Measurements from ENCODE around the gene PPP1R15A.

The PPP1R15A gene

DNA sequence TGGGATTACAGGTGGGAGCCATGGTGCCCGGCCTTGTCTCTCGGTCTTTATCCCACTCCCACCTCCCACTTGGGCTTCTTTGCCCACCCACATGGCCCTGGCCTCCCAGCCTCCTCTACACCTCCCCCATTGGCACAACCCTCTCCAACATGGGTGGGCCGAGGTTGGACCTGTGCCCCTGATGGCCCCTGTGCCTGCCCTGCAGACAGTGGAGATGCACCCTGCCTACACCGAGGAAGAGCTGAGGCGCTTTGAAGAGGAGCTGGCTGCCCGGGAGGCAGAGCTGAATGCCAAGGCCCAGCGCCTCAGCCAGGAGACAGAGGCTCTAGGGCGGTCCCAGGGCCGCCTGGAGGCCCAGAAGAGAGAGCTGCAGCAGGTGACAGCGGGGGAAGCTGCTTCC is 48.7 kb downstream of the PPP1R15A start:
- DNase-seq (ENCODE audit: low read depth), result no peak
- TF ChIP-seq, protein P1, sequence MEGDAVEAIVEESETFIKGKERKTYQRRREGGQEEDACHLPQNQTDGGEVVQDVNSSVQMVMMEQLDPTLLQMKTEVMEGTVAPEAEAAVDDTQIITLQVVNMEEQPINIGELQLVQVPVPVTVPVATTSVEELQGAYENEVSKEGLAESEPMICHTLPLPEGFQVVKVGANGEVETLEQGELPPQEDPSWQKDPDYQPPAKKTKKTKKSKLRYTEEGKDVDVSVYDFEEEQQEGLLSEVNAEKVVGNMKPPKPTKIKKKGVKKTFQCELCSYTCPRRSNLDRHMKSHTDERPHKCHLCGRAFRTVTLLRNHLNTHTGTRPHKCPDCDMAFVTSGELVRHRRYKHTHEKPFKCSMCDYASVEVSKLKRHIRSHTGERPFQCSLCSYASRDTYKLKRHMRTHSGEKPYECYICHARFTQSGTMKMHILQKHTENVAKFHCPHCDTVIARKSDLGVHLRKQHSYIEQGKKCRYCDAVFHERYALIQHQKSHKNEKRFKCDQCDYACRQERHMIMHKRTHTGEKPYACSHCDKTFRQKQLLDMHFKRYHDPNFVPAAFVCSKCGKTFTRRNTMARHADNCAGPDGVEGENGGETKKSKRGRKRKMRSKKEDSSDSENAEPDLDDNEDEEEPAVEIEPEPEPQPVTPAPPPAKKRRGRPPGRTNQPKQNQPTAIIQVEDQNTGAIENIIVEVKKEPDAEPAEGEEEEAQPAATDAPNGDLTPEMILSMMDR (conservative IDR thresholded peaks at IDR 0.05; ENCODE audit: low read length), result no peak
- H3K4me3 ChIP-seq (ENCODE audit: low read length), result no peak overlapping the region

DNA sequence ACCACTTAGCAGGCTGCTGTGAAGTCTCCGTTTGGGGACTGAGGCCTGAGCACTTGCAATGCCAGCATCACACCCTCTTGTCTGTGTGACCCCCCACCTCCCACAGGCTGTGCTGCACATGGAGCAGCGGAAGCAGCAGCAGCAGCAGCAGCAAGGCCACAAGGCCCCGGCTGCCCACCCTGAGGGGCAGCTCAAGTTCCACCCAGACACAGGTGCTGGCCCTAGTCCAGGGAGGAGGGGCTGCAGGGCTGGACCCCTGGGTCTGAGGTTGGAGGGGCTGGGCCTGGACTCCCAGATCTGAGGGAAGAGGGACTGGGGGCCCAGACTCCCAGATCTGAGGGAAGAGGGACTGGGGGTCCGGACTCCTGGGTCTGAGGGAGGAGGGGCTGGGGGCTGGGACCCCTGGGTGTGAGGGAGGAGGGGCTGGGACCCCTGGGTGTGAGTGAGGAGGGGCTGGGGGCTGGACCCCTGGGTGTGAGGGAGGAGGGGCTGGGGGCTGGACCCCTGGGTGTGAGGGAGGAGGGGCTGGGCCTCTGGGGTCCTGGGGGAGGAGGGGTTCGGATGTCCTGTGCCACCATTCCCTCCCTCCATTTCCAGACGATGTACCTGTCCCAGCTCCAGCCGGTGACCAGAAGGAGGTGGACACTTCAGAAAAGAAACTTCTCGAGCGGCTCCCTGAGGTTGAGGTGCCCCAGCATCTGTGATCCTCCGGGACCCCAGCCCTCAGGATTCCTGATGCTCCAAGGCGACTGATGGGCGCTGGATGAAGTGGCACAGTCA is 49.7 kb downstream of the PPP1R15A start:
- TF ChIP-seq, protein P1 (conservative IDR thresholded peaks at IDR 0.05; ENCODE audit: low read length), result no peak
- DNase-seq (ENCODE audit: low read depth), result no peak
- H3K4me3 ChIP-seq (ENCODE audit: low read length), result no peak overlapping the region

GRCh38 chr19:48922548-48923490 is 50.6 kb downstream of the PPP1R15A start:
- DNase-seq (ENCODE audit: low read depth), result no peak

GRCh38 chr19:48925240-48925843 is 53.1 kb downstream of the PPP1R15A start:
- no peak overlapping the region for H3K4me3 ChIP-seq (ENCODE audit: low read length)
- TF ChIP-seq, protein P1 (conservative IDR thresholded peaks at IDR 0.05; ENCODE audit: low read length), result no peak
- peak; percentile 73 for DNase-seq (ENCODE audit: low read depth)

More at GRCh38 chr19:48922548-48923490, 50.6 kb downstream of the PPP1R15A start:
- TF ChIP-seq, protein P1 (conservative IDR thresholded peaks at IDR 0.05; ENCODE audit: low read length), result no peak
- no peak overlapping the region for H3K4me3 ChIP-seq (ENCODE audit: low read length)

Data from AG10803 (cell line).